HG03097 (cell line): ENCODE results near the gene DCST1.
A peak's percentile ranks its signal among the peaks of the same experiment; 100 is the strongest.

Experiments
- ATAC-seq: cut with Tn5 transposase; IDR thresholded peaks from one replicate; pipeline ENCODE4 v1.9.1; 2021; ENCODE audit not compliant: unreplicated experiment, low FRiP score

Gene DCST1

GRCh38 chr1:155050560-155051341 is 17.1 kb downstream of the DCST1 start, which contains the start of gene ADAM15:
Gene ADAM15 (plus strand): TSS chr1:155051316. CDS start chr1:155051387, 71 bp downstream.
- no peak for ATAC-seq

GRCh38 chr1:155051342-155051776 is 17.7 kb downstream of the DCST1 start:
- ATAC-seq = no peak

- no peak for ATAC-seq
These were observed 18.3 kb downstream of the DCST1 start for GRCh38 chr1:155051777-155052398.

DNA sequence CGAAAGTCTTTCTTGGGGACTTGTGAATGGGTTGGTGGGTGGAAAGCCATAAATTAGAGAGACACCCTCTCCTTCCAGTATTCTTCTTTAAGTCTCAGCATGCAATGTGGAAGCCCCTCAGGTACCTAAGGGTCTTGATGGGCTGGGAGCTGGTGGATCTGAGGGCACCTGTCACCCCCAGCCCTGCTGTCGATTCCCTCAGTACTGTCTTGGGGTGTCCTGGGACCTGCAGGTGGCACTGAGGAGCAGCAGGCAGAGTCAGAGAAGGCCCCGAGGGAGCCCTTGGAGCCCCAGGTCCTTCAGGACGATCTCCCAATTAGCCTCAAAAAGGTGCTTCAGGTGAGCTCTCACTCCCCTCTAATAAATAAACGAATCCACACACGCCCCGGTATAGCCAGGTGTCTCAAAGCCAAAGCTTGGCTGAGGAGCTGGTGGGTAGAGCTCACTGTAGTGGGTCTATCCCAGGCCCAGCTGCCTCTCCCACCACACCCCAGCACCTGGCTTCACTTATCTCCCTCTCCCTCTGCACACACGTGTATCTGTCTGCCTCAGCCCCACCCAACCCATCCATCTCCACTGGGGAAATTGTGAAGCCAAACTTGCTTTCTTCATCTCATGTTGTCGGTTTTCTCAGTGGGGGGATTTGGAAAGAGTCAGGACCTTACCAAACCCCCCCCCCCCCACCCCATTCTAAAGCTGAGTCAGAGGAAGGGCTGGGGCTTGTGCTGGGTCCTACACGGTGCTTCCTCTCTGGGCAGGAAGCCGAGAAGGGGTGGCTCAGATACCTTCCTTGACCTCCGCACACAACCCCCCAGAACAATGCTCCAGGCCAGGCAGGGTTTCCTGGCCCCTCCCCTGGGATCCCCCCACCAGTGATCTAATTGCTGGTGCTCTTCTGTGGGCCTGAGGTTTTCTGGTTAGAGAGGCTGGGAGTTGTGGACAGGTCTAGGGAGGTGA is 19.1 kb downstream of the DCST1 start:
- no peak for ATAC-seq

GRCh38 chr1:155053531-155054105 is 20.0 kb downstream of the DCST1 start:
- ATAC-seq = no peak

GRCh38 chr1:155057104-155057503 is 23.5 kb downstream of the DCST1 start:
- ATAC-seq = no peak

- no peak for ATAC-seq
These were observed 24.2 kb downstream of the DCST1 start for GRCh38 chr1:155057788-155058211.

GRCh38 chr1:155060736-155061135 is 27.1 kb downstream of the DCST1 start:
- ATAC-seq = no peak

DNA sequence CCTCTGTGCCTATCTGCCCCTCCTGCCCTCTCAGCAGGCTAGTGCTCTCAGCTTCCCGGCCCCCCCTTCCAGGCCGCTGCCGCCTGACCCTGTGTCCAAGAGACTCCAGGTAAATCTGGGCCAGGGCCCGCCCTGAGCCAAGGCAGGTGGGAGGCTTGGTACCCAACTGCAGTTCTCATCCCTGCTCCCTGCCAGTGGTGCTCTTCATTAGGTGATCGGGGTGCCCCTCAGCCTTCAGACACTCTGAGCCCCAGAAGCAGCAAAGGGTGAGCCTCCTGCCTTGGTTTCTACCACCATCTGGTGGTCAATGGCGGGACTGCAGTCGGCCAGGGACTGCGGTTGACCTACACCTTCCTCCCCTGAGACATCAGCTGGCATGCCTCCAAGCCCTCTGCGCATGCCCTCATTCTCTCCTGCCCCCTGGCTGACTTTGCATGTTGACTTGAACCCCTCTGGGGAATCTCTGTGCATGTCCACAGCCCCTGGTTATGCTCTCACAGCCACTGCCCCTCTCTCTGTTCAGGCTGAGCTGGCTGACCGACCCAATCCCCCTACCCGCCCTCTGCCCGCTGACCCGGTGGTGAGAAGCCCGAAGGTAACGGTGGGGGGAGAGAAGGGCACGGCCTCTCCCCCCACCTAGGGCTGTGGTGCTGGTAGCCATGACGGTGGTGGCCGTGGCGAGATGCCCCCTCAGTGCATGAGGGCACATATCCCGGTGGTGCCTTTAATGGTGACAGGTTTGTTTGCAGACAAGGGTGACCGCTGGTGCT is 27.9 kb downstream of the DCST1 start:
- peak; percentile 47 for ATAC-seq

GRCh38 chr1:155062151-155062686 is 28.6 kb downstream of the DCST1 start:
- ATAC-seq = no peak

- no peak for ATAC-seq
These were observed 29.2 kb downstream of the DCST1 start for GRCh38 chr1:155062702-155063411.

DNA sequence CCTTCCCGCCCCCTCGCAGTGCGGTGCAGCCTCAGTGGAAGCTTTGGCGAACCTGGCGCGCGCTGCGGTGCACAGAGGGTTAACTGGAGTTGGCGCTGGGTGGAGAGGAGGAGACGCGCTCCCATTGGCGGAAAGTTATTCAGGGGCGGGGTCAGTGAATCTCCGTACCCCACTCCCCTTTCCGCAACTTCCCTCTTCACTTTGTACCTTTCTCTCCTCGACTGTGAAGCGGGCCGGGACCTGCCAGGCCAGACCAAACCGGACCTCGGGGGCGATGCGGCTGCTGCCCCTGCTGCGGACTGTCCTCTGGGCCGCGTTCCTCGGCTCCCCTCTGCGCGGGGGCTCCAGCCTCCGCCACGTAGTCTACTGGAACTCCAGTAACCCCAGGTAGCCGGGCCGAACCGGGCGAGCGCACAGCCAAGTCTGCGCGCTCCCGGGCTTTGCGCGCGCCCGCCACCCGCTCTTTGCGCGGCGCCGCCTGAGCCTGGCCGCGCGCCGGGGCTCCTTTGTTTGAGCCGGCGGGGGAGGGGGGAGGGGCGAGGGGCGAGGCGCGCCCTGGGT is 30.0 kb downstream of the DCST1 start, which contains the start of gene EFNA4:
Gene EFNA4, plus strand, starts transcription at position 191 of the 561 bp plus-strand sequence. Its CDS starts 84 bp downstream, at position 275.
- no peak for ATAC-seq

DNA sequence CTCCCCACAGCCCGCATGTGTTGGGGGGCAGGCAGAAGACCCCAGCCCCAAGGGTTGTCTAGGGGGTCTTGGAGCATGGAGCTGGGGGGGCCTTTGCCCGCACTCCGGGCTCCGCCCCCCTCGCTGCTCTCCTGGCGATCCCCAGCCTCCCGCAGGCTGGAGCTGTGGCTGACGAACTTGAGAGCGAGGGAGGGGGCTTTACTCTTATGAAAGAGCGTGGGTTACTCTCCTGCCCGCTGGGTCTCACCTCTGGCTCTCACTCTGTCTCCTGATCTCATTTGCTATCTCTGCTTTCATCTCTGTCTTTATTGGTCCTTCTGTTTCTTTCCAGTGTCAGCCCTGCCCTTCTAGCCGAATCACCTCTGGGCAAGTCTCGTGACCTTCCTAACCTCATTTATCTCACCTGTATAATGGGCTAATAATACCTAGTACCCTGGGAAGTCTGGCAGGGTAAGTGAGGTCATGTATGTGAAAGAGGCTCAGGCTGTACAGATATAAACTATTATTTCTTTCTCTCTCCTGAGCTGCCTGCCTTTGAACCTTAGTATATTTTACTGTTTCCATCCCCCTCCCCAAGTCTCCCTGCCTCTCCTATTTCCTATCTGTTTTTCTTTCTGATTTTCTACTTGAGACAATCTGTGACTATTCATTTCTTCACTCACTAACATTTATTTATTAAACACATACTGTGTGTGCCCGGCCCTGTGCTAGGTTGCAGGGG is 30.6 kb downstream of the DCST1 start:
- ATAC-seq = no peak

DNA sequence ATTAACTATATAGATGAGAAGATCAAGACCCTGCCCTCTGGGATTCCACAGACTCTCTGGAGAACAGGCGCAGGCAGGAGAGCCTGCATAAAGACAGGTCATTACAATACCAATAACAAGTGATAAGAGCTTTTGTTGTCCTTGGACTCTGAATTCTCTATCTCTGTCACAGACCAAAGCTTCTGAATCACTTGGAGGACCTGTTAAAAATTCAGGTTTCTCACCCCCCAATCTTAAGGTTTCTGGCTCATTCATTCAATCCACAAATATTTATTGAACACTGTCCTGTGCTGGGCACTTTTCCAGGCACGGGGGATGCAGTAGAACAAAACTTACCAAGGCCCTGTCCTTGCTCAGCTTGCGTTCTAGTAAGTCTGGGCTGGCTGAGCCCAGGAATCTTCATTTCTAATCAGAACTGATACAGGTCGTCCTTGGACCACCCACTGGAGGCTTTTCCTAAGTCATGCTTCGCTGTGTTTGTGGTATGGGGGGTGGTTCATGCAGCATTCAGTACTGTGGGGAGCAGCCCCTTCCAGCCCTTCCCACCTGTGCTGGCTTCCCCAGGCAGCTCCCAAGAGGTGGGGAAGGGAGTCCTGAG is 31.3 kb downstream of the DCST1 start:
- ATAC-seq = no peak

- ATAC-seq = no peak
These were observed 33.2 kb downstream of the DCST1 start for GRCh38 chr1:155066777-155067176.

DNA sequence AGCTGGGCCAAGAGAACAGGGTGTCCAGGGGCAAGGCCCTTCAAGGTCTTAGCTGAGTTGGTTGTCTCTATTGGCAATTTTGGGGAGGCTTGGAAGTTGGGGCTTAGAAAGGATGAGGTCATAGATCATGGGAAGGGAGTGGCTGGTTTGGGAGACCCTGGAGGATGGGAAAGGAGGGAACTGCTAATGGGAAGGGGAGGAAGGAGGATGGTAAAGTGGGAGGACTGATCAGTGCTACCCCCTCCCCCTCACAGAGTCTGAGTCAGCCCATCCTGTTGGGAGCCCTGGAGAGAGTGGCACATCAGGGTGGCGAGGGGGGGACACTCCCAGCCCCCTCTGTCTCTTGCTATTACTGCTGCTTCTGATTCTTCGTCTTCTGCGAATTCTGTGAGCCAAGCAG is 35.0 kb downstream of the DCST1 start:
- ATAC-seq = no peak

GRCh38 chr1:155069551-155070157 is 36.0 kb downstream of the DCST1 start:
- no peak for ATAC-seq
